HepG2 (cell line): Measurements from ENCODE around the gene CRYGA. TPM values are rescaled to one million over a fixed set of nuclear protein-coding genes. Genes with fewer than 3 reads are reported as not detected.

Experiments
- CREB1 ChIP-seq, 2 experiments: fragments of 450-650 bp in 1 of 2; IDR thresholded peaks; 2 replicates each; pipeline ENCODE4 v1.6.1; 2016 to 2017; ENCODE audit warnings: control low read depth in 1 of 2, mild to moderate bottlenecking in 1 of 2, missing compliant biosample characterization in 1 of 2, missing genetic modification characterization in 1 of 2
- ERF ChIP-seq: IDR thresholded peaks from 2 replicates; pipeline ENCODE4 v1.6.1; 2018; ENCODE audit warnings: missing biosample characterization, missing genetic modification reagents
- FOXM1 ChIP-seq: sonication (generic); formaldehyde crosslinking; IDR thresholded peaks from 2 replicates; pipeline ENCODE4 v1.5.0; 2020; ENCODE audit warnings: missing genetic modification reagents
- MIER2 ChIP-seq: IDR thresholded peaks from 2 replicates; pipeline ENCODE4 v1.6.1; 2016; ENCODE audit warnings: missing biosample characterization, missing genetic modification reagents
- NR2C2 ChIP-seq: sonication (generic); formaldehyde crosslinking; IDR thresholded peaks from 2 replicates; pipeline ENCODE4 v1.4.0; 2020; ENCODE audit warnings: missing genetic modification reagents, mild to moderate bottlenecking, moderate library complexity, borderline replicate concordance
- RFX3 ChIP-seq: IDR thresholded peaks from 2 replicates; pipeline ENCODE4 v1.6.1; 2016; ENCODE audit warnings: missing biosample characterization, missing genetic modification reagents
- TMF1 ChIP-seq: sonication (generic); formaldehyde crosslinking; IDR thresholded peaks from 2 replicates; pipeline ENCODE4 v1.8.1; 2022; ENCODE audit warnings: low read depth, missing genetic modification reagents
- ZEB1 ChIP-seq: IDR thresholded peaks from 2 replicates; pipeline ENCODE4 v1.6.1; 2012; ENCODE audit warnings: mild to moderate bottlenecking, low read depth, inconsistent platforms; ENCODE audit not compliant: insufficient replicate concordance
- ZNF224 ChIP-seq: sonication (generic); formaldehyde crosslinking; IDR thresholded peaks from 2 replicates; pipeline ENCODE4 v1.5.0; 2020; ENCODE audit warnings: mild to moderate bottlenecking, missing genetic modification reagents
- ZNF460 ChIP-seq: sonication (generic); formaldehyde crosslinking; IDR thresholded peaks from 2 replicates; pipeline ENCODE4 v1.5.1; 2020; ENCODE audit warnings: missing genetic modification reagents, mild to moderate bottlenecking, borderline replicate concordance
- ZNF567 ChIP-seq: sonication (generic); formaldehyde crosslinking; IDR thresholded peaks from 2 replicates; pipeline ENCODE4 v1.8.1; 2023; ENCODE audit warnings: mild to moderate bottlenecking, missing genetic modification reagents, borderline replicate concordance
- ZSCAN20 ChIP-seq: sonication (generic); formaldehyde crosslinking; IDR thresholded peaks from 2 replicates; pipeline ENCODE4 v1.4.0; 2020; ENCODE audit warnings: missing genetic modification reagents, mild to moderate bottlenecking, borderline replicate concordance
- polyA plus RNA-seq, 8 experiments: library from polyadenylated mRNA; depleted of rRNA in 3 of 8; stranded (reverse) in 7 of 8; unstranded in 1 of 8; fragments of >200 nt; fragmentation: Illumina TruSeq in 4 of 8; extraction: Trizol in 4 of 8; gene quantifications; 2 replicates each; pipeline versions ENCODE4 v1.2.1 to v1.2.3, GENCODE V29; 2011 to 2016; ENCODE audit warnings: low read depth in 4 of 8, missing spikeins in 1 of 8, mixed read lengths in 1 of 8; ENCODE audit not compliant: insufficient read depth in 1 of 8
- total RNA-seq, 5 experiments: library from RNA; depleted of rRNA; stranded (reverse); fragments of >200 nt; fragmentation: Illumina TruSeq; extraction: Trizol; gene quantifications; 2 replicates each; pipeline ENCODE4 v1.2.3, GENCODE V29; 2016; ENCODE audit warnings: low read depth in 1 of 5
- TF ChIP-seq, protein P1 (sequence below), 2 experiments: fragments of 450-650 bp in 1 of 2; sonication (generic) in 1 of 2; formaldehyde crosslinking; IDR thresholded peaks; 2 replicates each; pipeline versions ENCODE4 v1.5.0 to v1.8.0; 2020 to 2022; ENCODE audit warnings: mild to moderate bottlenecking in 1 of 2, missing genetic modification reagents in 1 of 2
- TF ChIP-seq, protein P2 (sequence below): sonication (generic); formaldehyde crosslinking; IDR thresholded peaks from 2 replicates; pipeline ENCODE4 v1.4.0; 2020; ENCODE audit warnings: missing genetic modification reagents

The CRYGA gene
- total and polyA plus RNA-seq, 2 of the 13 experiments (the other 11 are each of a cell fraction or from before 2014, with no cell fraction given), result not detected

GRCh38 chr2:208179028-208179609 lies 15.7 kb upstream of the CRYGA start (continued):
- TF ChIP-seq, protein P1, sequence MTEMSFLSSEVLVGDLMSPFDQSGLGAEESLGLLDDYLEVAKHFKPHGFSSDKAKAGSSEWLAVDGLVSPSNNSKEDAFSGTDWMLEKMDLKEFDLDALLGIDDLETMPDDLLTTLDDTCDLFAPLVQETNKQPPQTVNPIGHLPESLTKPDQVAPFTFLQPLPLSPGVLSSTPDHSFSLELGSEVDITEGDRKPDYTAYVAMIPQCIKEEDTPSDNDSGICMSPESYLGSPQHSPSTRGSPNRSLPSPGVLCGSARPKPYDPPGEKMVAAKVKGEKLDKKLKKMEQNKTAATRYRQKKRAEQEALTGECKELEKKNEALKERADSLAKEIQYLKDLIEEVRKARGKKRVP (CRISPR knock-in tag; IDR thresholded peaks at IDR 0.05), result no peak
- TF ChIP-seq TMF1 (no peak), CREB1 (IDR thresholded peaks at IDR 0.05) (no peak), CREB1 (CRISPR knock-in tag; IDR thresholded peaks at IDR 0.05) (peak; percentile 29; the same call in 1 of the 2 replicates), NR2C2 (CRISPR knock-in tag) (peak; percentile 68), ZNF567 (CRISPR knock-in tag) (no peak), ZEB1 (no peak), FOXM1 (CRISPR knock-in tag) (no peak), ZNF224 (no peak), ZSCAN20 (CRISPR knock-in tag) (no peak), RFX3 (CRISPR knock-in tag) (no peak), ERF (no peak), ZNF460 (CRISPR knock-in tag) (no peak), MIER2 (no peak)
- TF ChIP-seq, protein P2, sequence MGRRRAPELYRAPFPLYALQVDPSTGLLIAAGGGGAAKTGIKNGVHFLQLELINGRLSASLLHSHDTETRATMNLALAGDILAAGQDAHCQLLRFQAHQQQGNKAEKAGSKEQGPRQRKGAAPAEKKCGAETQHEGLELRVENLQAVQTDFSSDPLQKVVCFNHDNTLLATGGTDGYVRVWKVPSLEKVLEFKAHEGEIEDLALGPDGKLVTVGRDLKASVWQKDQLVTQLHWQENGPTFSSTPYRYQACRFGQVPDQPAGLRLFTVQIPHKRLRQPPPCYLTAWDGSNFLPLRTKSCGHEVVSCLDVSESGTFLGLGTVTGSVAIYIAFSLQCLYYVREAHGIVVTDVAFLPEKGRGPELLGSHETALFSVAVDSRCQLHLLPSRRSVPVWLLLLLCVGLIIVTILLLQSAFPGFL (CRISPR knock-in tag), result no peak
